Lung microvascular endothelial cell (primary cell): Measurements from ENCODE around the gene KDM1B. TPM values are rescaled to one million over a fixed set of nuclear protein-coding genes. Genes with fewer than 3 reads are reported as not detected.
"Not testable (repeated sequence)": the region's sequence is repeated elsewhere in the genome, so short reads cannot be mapped to it uniquely, and the experiment has no call there.

Source experiments
- DNase-seq, 2 donors: peaks; one replicate each; pipeline versions ENCODE4 v3.0.0 to v3.0.0-alpha.2; 2010; ENCODE audit warnings: low read depth in 2 of 2
- total RNA-seq: library from RNA; depleted of rRNA; stranded (reverse); fragments of >200 nt; gene quantifications from 2 replicates; pipeline ENCODE4 v1.2.1, GENCODE V29; 2014

KDM1B gene
- total RNA-seq, 1 donor from 2014 or later: 6.0 TPM

DNA sequence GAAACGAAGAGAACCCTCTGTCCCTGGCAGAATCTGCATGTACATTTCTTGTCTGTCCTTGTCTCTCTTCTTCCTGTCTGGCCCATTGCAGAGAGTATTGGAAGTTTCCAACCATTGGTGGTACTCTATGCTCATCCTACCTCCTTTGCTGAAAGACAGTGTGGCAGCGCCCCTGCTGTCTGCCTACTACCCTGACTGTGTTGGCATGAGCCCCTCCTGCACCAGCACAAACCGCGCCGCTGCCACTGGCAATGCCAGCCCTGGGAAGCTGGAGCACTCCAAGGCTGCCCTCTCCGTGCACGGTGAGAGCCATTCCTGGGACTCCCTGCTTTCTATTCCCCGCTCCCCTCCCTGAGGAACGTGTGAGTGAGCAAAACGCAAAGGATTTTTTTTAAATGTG, 32.5 kb downstream of the KDM1B start:
- DNase-seq: no peak

DNA sequence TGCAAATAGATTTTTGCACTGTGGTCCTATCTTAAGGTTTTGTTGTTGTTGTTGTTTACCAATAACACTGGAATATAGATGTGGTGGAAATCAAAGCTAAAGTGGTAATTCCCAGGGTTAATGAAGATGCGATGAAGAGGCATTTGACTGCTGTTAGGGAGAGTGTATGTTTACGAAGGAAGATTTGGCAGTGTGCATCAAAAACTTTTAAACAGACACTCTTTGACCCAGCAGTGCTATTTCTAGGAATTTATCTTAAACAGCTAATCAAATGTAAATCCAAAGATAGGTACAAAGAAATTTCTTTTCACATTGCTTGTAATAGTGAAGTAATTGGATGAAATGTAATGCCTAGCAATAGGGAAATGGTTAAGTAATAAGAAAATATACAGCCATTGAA, 34.0 kb downstream of the KDM1B start:
- DNase-seq: no peak

DNA sequence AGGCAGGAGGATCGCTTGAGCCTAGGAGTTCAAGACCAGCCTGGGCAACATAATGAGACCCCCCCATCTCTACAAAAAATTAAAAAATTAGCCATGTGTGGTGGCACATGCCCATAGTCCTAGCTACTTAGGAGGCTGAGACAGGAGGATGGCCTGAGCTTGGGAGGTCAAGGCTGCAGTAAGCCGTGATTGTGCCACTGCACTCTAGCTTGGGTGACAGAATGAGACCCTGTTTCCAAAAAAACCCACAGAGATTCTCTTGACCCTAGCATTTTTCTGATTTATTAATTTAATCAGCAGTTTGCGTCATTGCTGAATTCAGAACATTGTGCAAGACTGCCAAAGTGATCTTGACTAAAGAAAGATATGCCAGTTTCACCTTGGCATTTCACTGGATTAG, 36.8 kb downstream of the KDM1B start:
- DNase-seq: no peak

DNA sequence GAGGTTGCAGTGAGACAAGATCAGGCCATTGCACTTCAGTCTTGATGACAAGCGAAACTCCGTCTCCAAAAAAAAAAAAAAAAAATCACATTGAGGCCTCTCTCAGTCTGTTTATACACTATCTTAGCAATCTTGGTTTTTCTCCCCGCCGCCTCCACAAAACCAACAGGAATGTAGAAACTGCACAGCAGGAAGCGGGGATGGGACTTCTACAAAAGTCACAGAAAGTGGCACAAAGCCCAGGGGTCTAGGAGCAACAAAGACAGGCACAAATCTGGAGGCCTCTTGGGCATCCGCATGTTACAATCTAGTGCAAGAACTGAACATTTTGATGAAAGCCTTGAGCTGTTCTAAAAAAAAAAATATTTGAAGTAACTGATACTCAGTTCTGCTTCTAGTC, 48.6 kb downstream of the KDM1B start:
- DNase-seq: no peak

DNA sequence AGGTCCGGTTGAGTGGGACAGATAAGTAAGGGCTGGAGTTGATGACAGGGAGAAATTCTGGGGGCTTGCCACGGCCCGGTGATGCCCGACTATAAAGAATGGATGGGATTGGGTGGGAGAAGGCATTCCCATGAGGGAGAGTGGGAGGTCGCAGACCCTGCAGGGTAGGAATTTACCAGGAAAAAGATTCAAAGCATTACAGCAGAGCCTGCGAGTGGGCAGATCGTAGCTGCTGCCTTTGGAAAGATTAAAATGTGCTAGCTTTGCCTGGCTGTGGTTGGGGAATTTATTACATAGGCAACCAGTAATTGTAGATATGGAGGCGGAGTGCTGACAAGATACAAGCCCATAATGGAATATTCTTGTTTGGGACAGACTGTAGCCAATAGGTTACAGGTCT, 49.5 kb downstream of the KDM1B start:
- no peak for DNase-seq

DNA sequence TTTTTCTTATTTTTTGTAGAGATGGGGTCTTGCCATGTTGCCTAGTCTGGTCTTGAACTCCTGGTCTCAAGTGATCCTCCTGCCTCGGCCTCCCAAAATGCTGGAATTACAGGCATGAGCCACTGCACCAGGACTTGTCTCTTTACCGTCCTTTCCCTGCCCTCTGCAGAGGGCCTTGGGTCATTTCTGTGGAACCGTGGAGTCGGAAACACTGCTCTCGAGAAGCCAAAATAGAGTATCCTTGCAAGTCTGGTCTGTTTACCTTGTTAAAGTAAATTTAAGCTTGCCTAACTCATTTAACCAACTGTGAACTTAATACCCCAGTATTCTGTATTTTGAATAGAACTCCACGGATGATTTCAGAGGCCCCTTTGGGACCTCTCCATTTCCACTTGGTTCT, 51.4 kb downstream of the KDM1B start:
- DNase-seq: no peak

DNA sequence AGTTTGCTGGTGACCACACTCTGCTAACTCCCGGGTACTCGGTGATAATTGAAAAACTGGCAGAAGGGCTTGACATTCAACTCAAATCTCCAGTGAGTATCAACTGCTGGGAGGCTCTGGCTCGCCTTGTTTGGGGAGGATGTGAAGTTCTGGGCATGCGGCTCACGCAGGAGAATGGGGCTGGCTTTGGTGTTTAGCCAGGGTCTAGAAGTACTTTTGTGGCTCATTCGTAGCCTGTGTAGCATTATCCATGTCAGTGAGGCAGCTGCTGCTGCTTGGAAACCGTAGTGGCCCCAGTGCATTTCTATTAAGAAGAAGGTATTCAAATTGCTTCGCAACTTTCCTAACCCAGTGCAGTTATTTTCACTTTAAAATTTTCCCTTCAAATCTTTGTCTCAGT, 52.2 kb downstream of the KDM1B start:
- DNase-seq: no peak

DNA sequence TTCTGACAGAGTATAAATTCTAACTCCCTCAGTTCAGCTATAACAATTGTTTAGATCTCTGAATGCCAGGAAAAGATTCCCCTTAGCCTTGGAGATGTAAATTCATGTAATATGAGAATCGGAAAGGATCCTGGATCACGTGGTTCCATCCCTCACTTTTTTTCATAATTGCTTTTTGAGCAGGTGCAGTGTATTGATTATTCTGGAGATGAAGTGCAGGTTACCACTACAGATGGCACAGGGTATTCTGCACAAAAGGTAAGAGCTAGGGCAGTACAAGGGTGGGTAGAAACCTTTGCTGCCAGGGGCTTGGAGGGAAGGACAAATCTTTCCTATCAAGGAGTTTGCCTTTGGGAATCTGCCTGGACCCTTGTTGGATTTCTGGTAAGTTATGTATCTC, 52.7 kb downstream of the KDM1B start:
- no peak for DNase-seq

DNA sequence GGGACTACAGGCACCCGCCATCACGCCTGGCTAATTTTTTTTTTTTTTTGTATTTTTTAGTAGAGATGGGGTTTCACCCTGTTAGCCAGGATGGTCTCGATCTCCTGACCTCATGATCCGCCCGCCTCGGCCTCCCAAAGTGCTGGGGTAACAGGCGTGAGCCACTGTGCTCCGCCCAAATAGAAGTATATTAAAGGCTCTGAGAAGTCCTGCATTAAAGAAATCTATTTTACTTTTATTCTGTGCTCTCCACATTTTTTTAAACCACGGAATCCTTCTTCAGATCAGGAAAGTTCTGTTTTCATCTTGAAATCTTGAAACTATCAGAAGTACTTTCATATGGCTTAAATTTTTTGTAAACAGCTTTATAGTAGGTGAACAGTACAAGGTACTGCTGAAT, 53.6 kb downstream of the KDM1B start:
- DNase-seq: not testable (repeated sequence)

DNA sequence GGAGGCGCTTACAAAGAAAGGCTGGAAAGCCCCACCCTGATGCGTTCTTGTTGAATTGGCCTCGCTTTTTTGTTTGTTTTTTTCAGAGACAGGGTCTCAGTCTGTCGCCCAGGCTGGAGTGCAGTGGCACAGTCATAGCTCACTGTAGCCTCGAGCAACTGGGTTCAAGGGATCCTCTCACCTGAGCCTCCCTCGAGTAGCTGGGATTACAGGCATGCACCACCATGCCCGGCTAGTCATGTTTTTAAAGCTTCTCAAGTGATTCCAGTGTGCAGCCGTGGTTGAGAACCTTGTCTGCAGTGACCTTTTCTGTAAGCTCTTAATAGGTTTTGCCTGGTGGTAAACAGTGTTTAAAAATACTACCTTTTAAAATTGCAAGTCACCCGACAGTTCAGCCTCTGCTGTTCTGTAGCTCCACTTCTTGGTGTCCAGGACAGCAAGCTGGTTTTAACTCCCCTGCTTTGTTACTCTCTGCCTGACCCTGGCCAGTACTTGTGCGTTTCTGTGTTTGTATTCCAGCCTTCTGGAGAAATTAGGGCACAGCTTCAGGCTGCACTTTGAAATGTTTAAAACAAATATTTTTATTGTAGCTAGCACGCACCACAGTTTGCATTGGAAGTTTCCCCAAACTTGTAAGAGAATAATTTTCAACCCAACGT, 54.4 kb downstream of the KDM1B start:
- no peak for DNase-seq

DNA sequence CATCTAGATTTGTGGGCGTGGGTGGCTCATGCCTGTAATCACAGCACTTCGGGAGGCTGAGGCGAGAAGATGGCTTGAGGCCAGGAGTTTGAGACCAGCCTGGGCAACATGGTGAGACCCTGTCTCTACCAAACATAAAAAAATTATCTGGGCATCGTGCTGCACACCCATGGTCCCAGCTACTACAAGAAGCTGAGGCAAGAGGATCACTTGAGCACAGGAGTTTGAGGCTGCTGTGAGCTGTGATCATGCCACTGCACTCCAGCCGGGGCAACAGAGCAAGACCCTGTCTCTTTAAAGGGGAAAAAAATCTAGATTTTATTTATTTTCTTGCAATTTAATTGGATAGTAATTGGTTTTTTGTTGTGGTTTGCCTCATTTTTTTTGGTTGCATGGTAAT, 55.5 kb downstream of the KDM1B start:
- no peak for DNase-seq

DNA sequence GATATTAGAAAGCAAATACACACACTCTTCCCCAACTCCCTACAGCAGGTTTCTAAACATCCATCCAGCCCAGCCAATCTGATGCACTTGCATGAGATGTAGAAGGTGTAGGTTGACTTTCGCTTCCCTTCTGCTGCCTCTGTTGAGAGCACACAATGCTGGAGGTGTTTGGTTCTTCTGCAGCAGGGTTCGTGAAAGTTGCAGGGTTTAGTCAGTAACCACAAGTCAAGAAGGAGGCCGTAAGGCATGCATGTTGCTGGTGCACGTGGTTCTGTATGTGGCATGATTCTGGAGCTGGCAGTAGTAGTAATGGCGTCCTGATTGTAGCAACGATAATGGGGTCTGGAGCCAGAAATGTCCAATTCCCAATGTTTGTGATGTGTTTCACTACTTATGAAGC, 56.1 kb downstream of the KDM1B start:
- no peak for DNase-seq

DNA sequence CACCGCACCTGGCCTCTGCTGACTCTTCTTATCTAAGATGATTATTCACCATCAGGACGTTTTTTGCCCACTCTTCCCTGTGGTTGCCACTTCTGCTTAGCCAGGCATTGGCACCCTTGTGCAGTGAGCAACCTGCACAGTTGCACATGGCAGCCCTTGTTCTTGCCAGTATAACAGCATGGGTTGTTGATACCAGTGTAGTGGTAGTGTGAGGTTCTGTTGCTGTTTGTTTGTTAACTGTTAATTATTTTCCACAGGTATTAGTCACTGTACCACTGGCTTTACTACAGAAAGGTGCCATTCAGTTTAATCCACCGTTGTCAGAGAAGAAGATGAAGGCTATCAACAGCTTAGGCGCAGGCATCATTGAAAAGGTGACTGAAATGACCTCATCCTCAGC, 57.0 kb downstream of the KDM1B start:
- DNase-seq: no peak

DNA sequence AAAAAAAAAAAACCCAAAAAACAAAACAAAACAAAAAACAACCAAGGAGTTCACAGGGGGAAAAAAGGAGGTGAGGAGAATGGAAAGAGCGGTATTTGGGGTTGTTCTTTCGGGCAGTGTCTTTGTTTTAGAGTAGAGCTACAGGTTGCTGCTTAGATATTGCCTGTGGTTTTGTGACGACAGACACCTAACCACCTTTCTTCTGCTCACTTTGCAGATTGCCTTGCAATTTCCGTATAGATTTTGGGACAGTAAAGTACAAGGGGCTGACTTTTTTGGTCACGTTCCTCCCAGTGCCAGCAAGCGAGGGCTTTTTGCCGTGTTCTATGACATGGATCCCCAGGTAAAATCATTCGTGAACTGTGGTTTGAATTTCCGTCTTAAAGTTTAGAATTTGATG, 58.2 kb downstream of the KDM1B start:
- DNase-seq: no peak

DNA sequence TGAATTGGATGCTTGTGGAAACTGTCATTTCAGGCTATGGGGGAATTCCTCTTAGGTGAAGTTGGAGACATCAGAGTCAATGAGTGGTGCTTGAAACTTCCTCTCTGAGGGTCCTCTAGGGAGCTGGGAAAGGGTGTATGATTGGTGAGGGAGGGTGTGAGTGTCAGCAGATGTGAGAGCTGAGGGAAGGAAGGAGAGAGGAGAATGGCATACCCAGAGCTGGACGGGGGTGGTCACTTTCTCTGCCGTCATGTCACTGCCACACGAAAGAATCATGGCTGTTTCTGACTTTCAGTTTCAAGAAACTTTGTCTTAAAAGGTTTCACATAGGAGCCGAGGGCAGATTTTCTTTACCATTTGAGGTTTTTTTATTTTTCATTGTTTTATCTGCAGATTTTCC, 58.8 kb downstream of the KDM1B start:
- DNase-seq: no peak

DNA sequence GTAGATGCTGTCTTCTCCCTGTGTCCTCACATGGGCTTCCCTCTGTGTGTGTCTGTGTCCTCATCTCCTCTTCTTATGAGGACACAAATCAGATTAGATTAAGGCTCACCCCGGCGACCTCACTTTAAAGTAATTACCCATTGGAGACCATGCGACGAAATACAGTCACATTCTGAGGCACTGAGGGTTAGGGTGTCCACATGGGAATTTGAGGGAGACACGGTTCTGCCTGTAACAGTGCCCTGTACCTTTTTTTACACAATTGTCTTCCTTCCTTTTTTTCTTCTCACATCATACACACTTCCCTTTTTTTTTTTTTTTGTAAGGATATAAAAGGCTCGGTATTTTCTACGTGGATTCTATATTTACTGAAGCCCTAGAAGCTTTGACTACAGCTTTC, 60.2 kb downstream of the KDM1B start:
- no peak for DNase-seq

DNA sequence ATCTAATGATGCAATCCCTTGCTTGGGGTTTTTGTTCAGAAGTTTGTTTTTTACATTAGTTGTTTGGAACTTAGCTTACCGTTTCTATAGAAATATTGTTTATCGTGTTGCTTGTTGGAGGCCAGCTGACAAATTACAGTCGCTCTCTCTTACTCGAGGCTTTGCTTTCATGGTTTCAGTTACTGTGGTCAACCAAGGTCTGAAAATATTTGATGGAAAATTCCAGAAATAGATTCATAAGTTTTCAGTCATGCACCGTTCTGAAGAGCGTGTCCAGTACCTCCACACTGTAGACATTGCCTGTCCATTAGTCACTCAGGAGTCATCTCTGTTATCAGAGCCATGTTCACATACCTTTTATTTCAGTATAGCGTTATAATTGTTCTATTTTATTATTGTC, 61.2 kb downstream of the KDM1B start:
- DNase-seq: no peak

DNA sequence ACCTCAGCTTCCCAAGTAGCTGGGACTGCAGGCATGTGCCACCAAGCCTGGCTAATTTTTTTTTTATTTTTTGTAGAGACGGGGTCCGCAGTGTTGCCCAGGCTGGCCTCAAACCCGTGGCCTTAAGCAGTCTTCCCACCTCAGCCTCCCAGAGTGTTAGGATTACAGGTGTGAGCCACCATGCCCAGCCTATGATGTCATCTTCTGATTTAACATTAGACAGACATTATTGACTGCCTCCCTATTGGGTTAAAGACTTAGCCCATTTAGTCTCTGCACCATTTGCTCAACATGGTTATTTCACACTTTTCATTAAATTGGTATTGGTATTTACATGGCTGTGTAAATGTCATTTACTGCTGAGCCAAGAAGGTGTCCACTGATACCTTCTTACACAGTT, 63.0 kb downstream of the KDM1B start:
- DNase-seq: no peak

DNA sequence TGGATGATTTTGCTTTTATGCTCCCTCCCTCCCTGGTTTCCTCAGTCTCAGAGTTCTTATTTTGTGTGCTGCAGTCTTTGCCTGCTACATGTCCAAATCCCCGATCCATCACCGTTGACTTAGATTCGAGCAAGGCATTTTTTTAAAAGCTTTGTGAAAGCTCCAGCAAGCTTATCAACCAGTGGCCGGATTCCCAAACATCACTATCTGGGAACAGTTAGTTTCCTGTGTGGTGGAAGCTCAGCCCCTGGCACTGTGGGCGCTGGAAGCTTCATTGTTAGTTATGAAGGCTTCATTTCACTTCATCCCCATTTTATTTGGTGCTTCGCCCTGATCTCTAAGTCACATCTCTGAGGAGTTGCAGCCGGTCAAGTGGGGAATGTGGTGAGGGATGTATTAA, 64.4 kb downstream of the KDM1B start:
- peak in 1 of 2 donors; percentile 7 for DNase-seq

DNA sequence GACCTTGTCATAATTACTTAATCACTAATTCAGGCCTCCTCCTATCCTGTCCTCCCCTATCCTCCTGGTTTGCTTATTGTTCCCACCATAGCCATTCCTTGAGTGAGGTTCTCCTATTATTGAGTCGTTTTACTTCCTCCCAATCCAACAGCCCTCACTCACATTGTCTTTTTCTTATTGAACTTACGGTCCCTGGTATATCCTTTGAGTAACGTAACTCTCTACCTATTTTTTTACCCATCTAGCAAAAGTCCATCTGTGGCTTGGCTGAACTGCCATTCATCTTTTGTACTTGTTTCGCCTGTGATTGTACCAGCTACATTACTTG, 66.0 kb downstream of the KDM1B start:
- DNase-seq: no peak

DNA sequence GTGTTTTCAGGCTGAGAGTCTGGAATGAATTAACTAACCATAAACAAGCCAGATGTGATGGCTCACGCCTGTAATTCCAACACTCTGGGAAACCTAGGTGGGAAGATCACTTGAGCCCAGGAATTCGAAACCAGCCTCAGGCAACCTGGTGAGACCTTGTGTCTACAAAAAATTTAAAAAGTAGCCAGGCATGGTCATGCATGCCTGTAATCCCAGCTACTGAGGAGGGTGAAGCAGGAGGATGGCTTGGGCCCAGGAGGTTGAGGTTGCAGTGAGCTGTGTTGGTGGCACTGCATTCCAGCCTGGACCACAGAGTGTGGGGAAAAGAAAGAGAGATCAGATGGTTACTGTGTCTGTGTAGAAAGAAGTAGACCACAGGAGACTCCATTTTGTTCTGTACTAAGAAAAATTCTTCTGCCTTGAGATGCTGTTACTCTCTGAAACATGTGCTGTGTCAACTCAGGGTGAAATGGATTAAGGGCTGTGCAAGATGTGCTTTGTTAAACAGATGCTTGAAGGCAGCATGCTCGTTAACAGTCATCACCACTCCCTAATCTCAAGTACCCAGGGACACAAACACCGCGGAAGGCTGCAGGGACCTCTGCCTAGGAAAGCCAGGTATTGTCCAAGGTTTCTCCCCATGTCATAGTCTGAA, 71.4 kb downstream of the KDM1B start:
- DNase-seq: not testable (repeated sequence)

DNA sequence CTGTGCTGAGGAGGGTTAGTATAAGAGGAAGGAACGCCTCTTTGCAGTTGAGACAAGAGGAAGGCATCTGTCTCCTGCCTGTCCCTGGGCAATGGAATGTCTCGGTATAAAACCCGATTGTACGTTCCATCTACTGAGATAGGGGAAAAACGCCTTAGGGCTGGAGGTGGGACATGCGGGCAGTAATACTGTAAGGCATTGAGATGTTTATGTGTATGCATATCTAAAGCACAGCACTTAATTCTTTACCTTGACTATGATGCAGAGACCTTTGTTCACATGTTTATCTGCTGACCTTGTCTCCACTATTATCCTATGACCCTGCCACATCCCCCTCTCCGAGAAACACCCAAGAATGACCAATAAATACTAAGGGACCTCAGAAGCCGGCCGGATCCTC, 71.9 kb downstream of the KDM1B start:
- not testable (repeated sequence) for DNase-seq

DNA sequence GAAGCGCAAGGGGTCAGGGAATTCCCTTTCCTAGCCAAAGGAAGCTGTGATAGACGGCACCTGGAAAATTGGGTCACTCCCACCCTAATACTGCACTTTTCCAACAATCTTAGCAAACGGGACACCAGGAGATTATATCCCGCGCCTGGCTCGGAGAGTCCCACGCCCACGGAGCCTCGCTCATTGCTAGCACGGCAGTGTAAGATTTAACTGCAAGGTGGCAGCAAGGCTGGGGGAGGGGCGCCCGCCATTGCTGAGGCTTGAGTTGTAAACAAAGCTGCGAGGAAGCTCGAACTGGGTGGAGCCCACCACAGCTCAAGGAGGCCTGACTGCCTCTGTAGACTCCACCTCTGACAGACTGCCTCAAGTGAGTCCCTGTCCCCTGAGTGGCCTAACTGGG, 73.4 kb downstream of the KDM1B start:
- not testable (repeated sequence) for DNase-seq

DNA sequence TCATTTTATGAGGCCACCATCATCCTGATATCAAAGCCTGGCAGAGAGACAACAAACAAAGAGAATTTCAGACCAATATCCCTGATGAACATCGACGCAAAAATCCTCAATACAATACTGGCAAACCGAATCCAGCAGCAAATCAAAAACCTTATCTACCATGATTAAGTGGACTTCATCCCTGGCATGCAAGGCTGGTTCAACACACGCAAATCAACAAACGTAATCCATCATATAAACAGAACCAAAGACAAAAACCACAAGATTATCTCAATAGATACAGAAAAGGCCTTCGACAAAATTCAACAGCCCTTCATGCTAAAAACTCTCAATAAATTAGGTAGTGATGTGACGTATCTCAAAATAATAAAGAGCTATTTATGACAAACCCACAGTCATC, 76.6 kb downstream of the KDM1B start:
- not testable (repeated sequence) for DNase-seq
